Measurements from ENCODE around the gene TBL1X.

- TF ChIP-seq PHF21A (CRISPR knock-in tag; IDR thresholded peaks at IDR 0.05), result no peak
- no peak for TF ChIP-seq PAF1 (CRISPR knock-in tag; IDR thresholded peaks at IDR 0.05)
- TF ChIP-seq ZNF816 (CRISPR knock-in tag; IDR thresholded peaks at IDR 0.05; ENCODE audit: borderline replicate concordance), result no peak
- no peak for TF ChIP-seq ETS1 (CRISPR knock-in tag; IDR thresholded peaks at IDR 0.05)
- no peak for TF ChIP-seq EZH2 (conservative IDR thresholded peaks at IDR 0.05; ENCODE audit: low read depth, low read length)
These were observed 198.4 kb downstream of the TBL1X start for GRCh38 chrX:9663216-9663615.
